Measurements from ENCODE around the gene KHSRP.

The KHSRP gene

DNA sequence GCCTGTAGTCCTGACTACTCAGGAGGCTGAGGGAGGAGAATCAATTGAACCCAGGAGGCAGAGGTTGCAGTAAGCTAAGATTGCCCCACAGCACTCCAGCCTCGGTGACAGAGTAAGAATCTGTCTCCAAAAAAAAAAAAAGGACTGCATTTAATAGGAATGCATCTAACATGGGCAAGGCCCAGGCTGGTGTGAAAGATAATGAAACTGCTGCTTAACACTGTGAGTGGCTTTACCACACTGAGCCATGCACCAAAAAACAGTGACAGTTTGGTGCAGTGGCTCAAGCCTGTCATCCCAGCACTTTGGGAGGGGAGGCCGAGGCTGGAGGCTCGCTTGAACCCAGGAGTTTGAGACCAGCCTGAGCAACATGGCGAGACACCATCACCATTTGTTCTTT, 40.2 kb downstream of the KHSRP start:
- no peak for DNase-seq

DNA sequence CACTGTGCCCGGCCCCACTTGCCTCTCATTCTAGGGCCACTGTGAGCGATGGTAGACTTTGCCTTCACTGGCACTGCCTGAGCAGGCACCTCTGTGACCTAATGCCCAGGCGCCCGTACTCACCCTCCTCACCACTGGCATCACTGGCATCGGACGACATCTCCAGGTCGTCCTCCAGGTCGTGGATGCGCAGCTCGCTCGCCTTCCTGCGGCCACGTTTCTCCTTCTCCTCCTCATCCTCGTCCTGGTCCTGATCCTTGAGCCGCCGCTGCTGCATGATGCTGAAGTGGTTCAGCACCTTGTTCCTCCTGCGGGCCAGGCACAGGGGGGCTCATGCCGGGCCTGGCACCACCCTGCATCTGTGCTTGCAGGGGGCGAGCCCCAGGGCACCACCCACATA, 41.4 kb downstream of the KHSRP start:
- no peak for DNase-seq

DNA sequence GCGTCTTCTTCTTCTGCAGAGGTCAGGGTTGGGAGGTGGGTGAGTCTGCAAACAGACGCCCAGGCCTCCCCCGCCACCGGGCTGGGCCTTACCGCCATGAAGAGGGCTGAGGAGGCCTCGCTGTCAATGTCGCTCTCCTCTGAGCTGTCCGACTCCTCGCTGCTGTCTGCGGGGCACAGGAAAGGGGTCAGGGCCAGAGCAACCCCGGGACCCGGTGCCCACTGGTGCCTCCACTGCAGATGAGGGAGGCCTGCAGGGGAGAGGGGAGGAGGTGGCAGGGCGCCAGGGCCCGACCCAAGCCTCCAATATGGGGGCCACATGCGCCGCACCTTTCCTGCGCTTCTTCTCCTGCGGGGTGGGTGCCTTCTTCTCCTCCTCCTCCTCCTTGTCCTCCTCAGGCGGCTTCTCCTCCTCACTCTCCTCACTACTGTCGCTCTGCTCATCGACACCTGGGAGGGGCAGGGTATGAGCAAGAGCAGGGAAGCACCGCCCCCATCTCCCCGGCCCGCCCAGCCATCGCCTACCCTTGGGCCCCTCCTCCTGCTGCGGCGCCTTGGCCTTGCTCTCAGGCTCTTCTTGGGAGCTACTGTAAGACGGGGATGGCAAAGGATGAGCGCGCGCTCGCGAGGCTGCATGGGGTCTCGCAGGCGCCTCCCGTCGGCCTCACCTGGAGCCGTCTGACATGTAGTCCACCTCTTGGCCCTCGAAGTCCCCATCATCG, 43.4 kb downstream of the KHSRP start:
- DNase-seq = no peak

DNA sequence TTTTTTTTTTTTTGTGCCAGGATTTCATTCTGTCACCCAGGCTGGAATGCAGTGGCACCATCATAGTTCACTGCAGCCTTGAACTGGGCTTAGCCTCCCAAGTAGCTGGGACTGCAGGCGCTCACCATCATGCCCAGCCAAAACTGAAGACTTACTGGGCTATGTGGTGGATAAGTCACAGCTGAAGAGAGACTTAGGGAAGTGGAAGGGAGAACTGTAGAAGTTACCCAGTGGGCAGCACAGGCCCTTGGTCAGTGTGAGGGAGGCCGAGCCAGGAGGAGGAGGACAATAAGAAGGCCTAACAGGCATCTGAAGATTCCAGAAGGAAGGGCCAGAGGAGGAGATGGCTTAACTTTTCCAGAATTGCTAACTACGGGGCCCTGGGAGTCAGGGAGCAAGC, 44.9 kb downstream of the KHSRP start:
- DNase-seq = no peak

DNA sequence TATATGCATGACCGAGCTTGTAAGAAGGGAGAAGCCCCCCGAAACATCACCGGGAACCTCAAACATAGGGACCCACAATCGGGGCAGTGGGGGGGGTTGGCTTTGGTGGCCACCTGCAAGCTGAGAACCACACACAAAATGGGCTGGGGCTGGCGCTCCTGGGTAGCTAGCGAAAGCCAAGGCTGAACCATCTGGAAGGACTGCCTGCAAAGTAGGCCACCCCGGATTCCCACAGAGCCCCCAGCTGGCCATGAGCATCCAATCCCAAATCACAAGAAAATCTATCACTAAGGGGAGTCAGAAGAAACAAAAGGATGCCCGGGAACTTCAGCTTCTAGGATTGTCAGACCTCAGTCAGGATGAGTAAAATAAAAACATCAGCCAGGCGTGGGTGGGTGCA, 46.1 kb downstream of the KHSRP start:
- DNase-seq = no peak

DNA sequence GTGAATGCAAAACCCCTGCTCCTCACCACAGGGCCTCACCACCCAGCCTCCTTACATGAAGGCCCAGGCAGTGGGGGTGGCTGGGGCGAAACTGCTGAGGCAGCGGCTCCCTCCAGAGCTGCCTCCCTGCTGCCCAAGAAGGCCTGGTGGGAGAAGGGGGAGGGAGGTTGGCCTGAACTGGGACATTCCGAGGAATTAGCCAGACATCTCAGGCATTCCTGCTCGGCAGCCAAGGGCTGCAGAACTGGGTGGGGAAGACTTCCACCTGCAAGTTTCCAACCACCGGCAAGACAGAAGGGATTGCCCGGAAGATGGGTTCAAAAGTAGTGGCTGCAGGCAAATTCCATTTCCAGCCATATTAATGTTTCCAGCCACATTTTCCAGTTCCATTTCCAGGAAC, 46.6 kb downstream of the KHSRP start:
- DNase-seq = no peak

DNA sequence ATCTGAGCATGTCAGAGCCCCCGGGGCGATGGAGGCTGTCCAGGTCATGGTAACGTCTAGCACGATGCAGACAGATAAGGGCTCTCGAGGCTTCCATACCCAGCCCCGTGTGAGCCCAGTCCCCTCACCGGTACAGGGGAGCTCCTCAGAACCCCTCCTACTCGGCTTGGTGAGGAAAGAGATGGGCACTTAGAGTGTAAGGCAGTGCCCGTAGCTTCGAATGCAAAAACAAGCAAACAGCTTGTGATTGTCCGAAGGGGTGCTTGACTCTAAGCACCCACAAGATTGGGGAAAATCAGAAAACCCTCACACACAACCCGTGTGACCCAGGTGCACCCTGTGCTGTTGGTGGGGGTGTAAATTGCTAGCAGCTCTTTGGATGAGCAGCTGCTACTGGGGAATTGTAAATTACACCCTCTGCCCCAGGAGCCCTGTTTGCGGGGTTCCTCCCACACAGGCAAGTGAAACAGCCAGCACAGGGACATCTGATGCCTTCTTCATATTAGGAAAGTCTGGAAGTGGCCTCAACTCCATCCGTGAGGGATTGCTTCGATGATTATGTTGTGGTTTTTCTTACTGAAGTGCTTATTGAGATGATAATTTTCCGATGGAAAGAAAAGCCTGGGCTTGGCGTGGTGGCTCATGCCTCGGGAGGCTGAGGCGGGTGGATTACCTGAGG, 48.0 kb downstream of the KHSRP start:
- DNase-seq = no peak

DNA sequence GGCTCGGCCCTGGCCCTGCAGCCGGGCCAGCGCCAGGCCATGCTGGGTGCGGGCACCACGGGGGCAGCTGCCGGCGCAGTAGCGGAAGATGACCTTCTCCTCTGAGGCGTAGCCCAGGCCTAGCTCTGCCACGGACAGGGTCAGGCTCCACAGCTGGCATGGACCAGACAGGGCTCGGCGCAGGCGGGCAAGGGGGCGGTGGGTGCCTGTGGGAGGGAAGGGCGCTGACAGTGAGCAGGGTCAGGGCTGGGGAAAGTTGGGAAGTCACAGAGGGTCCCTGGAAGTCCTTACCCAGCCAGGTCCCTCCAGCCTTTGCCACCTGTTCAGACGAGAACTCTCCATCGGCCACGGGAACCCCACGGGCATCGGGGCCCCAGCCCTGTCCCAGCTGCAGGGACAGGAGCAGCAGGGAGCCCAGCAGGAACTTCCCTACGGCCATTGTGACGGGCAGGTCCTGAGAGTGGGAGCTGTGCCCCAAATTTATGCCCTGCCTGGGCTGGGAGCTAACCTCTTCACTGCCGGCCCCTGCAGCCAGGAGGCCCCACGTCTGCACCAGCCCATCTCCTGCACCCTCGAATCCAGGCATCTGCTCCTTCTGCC, 49.1 kb downstream of the KHSRP start, which contains the start of gene PSPN:
PSPN (minus strand) TSS at position 523 of the 600 bp plus-strand sequence; CDS start at position 439, 84 bp downstream.
- DNase-seq = no peak

DNA sequence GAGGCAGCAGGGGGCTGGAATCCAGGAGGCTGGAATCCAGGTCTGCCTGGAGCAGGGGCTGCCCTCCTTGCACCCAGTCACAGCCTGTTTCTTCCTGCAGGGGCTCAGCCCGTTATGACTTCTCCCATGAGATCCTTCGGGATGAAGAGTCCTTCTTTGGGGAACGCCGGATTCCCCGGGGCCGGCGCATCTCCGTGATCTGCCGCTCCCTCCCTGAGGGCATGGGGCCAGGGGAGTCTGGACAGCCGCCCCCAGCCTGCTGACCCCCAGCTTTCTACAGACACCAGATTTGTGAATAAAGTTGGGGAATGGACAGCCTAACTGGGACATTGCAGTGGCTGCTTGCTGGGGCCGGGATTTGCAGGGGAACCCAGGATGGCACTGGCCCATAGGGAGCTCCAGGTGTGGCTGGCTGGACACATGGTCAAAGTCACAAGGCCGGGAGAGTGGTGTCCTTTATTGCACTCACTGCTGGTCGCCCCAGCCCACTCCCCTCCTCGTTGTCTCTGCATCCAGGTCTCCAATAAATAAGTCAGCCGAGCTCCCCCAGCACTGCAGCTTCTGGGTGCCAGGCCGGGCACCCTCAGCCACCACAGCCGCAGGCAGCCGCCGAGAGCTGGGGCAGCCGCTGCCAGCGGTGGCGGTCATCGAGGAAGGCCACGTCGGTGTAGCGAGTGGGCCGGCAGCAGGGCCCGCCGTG, 49.8 kb downstream of the KHSRP start:
- DNase-seq = no peak

DNA sequence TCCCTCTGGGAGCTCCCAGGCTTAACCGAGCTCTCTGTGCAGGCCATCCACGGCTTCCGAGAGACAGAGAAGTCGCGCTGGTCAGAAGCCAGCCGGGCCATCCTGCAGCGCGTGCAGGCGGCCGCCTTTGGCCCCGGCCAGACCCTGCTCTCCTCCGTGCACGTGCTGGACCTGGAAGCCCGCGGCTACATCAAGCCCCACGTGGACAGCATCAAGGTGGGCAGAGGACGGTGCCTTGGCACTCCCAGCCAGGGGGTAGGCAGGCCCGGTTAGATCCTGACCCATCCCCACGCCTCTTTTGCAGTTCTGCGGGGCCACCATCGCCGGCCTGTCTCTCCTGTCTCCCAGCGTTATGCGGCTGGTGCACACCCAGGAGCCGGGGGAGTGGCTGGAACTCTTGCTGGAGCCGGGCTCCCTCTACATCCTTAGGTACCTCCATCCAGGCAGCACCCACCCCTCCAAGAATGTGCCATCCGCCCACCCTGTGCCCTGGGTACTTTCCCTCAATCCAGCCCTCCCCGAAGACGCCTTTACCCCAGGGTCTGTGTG, 50.4 kb downstream of the KHSRP start:
- no peak for DNase-seq

DNA sequence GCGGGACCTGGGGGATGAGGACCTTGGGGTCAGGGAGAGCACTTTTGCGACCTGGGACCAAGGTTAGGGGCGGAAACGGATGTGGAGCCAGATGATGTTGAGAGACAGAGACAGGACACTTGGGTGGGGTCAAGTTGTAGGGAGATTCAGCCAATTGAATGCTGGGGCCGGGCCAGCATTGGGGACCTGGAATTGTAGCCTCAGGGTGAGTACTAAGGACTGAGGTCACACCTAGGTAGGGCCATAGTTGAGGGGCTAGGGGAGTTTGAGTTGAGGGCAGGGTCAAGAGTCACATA, 50.9 kb downstream of the KHSRP start:
- DNase-seq = no peak

DNA sequence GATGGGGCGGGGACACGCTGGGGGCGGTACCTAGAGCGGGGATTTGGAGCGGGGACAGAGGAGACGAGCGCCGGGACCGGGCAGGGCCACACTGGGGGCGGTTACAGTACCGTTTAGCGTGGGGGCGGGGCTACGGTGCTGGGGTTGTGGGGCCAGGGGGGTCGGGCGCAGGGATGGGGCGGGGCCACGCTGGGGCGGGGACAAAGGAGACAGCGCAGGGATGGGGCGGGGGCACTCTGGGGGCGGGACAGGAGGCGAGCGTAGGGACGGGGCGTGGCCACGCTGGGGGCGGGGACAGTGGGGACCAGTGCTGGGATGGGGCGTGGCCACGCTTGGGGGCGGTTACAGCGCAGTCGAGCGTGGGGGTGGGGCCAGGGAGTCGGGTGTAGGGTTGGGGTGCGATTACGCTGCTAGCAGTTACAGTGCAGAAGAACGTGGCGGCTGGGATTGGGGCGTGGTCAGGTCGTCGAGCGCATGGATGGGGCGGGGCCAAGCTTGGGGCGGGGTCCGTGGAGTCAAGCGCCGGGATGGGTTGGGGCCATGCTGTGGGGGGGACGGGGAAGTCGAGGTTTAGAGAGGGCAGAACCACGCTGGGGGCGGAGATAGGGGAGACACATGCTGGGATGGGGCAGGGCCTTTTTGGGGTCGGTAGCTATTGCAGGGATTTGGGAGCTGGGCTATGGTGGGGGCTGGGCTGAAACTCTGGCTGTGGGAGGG, 51.4 kb downstream of the KHSRP start:
- peak; percentile 94 for DNase-seq

DNA sequence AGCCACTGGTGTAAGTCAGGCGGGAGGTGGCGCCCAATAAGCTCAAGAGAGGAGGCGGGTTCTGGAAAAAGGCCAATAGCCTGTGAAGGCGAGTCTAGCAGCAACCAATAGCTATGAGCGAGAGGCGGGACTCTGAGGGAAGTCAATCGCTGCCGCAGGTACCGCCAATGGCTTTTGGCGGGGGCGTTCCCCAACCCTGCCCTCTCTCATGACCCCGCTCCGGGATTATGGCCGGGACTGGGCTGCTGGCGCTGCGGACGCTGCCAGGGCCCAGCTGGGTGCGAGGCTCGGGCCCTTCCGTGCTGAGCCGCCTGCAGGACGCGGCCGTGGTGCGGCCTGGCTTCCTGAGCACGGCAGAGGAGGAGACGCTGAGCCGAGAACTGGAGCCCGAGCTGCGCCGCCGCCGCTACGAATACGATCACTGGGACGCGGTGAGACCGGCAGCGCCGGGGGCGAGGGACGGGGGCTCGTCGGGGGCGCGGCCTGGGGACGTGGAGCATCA, 52.0 kb downstream of the KHSRP start, which contains the start of gene ALKBH7:
ALKBH7 (plus strand) TSS at position 201 of the 502 bp plus-strand sequence; CDS start at position 228, 27 bp downstream.
- DNase-seq = peak; percentile 98

DNA sequence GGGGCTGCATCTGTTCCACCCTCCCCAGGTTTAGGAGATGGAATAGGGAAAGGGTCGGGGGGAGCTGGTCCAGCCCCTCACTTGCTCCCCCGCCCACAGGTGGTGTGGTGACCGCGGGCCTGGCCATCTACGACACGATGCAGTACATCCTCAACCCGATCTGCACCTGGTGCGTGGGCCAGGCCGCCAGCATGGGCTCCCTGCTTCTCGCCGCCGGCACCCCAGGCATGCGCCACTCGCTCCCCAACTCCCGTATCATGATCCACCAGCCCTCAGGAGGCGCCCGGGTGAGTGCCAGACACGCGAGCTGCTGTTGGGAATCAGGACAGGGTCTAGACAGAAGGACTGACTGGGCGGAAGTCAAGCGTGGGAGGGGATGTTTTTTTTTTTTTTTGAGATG, 60.3 kb downstream of the KHSRP start:
- DNase-seq = no peak

Data from DMS79 (cell line).